Stomach smooth muscle (tissue), 2 donors: ENCODE measurements around the gene GABRG3.

Source experiments
- H3K27ac ChIP-seq: one replicate; pipeline ENCODE4 v1.7.0; 2013; ENCODE audit warnings: mild to moderate bottlenecking, low read length, inconsistent platforms
- H3K27me3 ChIP-seq, 2 donors: one replicate each; pipeline ENCODE4 v1.7.0; 2013; ENCODE audit warnings: low read length in 2 of 2; ENCODE audit not compliant: insufficient read depth in 2 of 2, control insufficient read depth in 1 of 2
- H3K36me3 ChIP-seq, 2 donors: one replicate each; pipeline ENCODE4 v1.7.0; 2013; ENCODE audit warnings: low read length in 2 of 2; ENCODE audit not compliant: control insufficient read depth in 2 of 2, insufficient read depth in 2 of 2
- H3K4me1 ChIP-seq: one replicate; pipeline ENCODE4 v1.7.0; 2013; ENCODE audit warnings: low read length; ENCODE audit not compliant: control insufficient read depth, insufficient read depth
- H3K4me3 ChIP-seq, 2 donors: one replicate each; pipeline ENCODE4 v1.7.0; 2013; ENCODE audit warnings: low read length in 2 of 2
- H3K9ac ChIP-seq, 2 donors: one replicate each; pipeline ENCODE4 v1.7.0; 2013; ENCODE audit warnings: low read length in 2 of 2, mild to moderate bottlenecking in 1 of 2
- H3K9me3 ChIP-seq, 2 donors: one replicate each; pipeline ENCODE4 v1.7.0; 2013; ENCODE audit warnings: low read length in 2 of 2; ENCODE audit not compliant: control insufficient read depth in 2 of 2
- donor health status: healthy.
- donor health status: Pancreatic carcinoma.

GABRG3 gene

GRCh38 chr15:27426805-27427204 is 455.8 kb downstream of the GABRG3 start:
- H3K36me3 ChIP-seq, result no peaks in the 10 kb centered on the region
- no peak overlapping the region for H3K27ac ChIP-seq
- no peaks in the 10 kb centered on the region for H3K4me1 ChIP-seq
- H3K9ac ChIP-seq, result no peak overlapping the region
- no peak overlapping the region for H3K4me3 ChIP-seq
- H3K9me3 ChIP-seq, result no peaks in the 10 kb centered on the region
- no peaks in the 10 kb centered on the region for H3K27me3 ChIP-seq

GRCh38 chr15:27427276-27427675 is 456.3 kb downstream of the GABRG3 start:
- Histone ChIP-seq H3K9me3 (no peaks in the 10 kb centered on the region), H3K9ac (no peak overlapping the region), H3K27ac (no peak overlapping the region)

GRCh38 chr15:27428151-27428550 is 457.2 kb downstream of the GABRG3 start:
- no peak overlapping the region for H3K4me3 ChIP-seq
- no peak overlapping the region for H3K9ac ChIP-seq
- no peak overlapping the region for H3K27ac ChIP-seq
- H3K4me1 ChIP-seq, result no peaks in the 10 kb centered on the region
- no peaks in the 10 kb centered on the region for H3K36me3 ChIP-seq
- no peaks in the 10 kb centered on the region for H3K9me3 ChIP-seq
- no peaks in the 10 kb centered on the region for H3K27me3 ChIP-seq

More at GRCh38 chr15:27427276-27427675, 456.3 kb downstream of the GABRG3 start:
- Histone ChIP-seq H3K27me3 (no peaks in the 10 kb centered on the region), H3K4me1 (no peaks in the 10 kb centered on the region), H3K4me3 (no peak overlapping the region), H3K36me3 (no peaks in the 10 kb centered on the region)

- H3K9ac ChIP-seq, result no peak overlapping the region
- H3K27ac ChIP-seq, result no peak overlapping the region
- H3K4me1 ChIP-seq, result no peaks in the 10 kb centered on the region
- no peaks in the 10 kb centered on the region for H3K27me3 ChIP-seq
- no peaks in the 10 kb centered on the region for H3K9me3 ChIP-seq
- H3K36me3 ChIP-seq, result no peaks in the 10 kb centered on the region
- H3K4me3 ChIP-seq, result no peak overlapping the region
Measured at GRCh38 chr15:27429577-27429976, 458.6 kb downstream of the GABRG3 start.

GRCh38 chr15:27433604-27434003 is 462.6 kb downstream of the GABRG3 start:
- Histone ChIP-seq H3K36me3 (no peaks in the 10 kb centered on the region), H3K27me3 (no peaks in the 10 kb centered on the region), H3K9ac (no peak overlapping the region), H3K4me1 (no peaks in the 10 kb centered on the region), H3K27ac (no peak overlapping the region), H3K4me3 (no peak overlapping the region), H3K9me3 (peaks cover 3 to 6% of the 10 kb centered on the region in 2 donors)

- no peaks in the 10 kb centered on the region for H3K36me3 ChIP-seq
- H3K9me3 ChIP-seq, result peaks cover 3 to 6% of the 10 kb centered on the region in 2 donors
- no peak overlapping the region for H3K9ac ChIP-seq
- no peak overlapping the region for H3K4me3 ChIP-seq
- no peaks in the 10 kb centered on the region for H3K4me1 ChIP-seq
- H3K27me3 ChIP-seq, result no peaks in the 10 kb centered on the region
- H3K27ac ChIP-seq, result no peak overlapping the region
Measured at GRCh38 chr15:27438403-27439375, 467.7 kb downstream of the GABRG3 start.

- H3K9ac ChIP-seq, result no peak overlapping the region
- H3K4me3 ChIP-seq, result no peak overlapping the region
- H3K36me3 ChIP-seq, result no peaks in the 10 kb centered on the region
- no peaks in the 10 kb centered on the region for H3K4me1 ChIP-seq
- H3K27ac ChIP-seq, result no peak overlapping the region
- H3K9me3 ChIP-seq, result peaks cover 3% of the 10 kb centered on the region in 2 donors
- no peaks in the 10 kb centered on the region for H3K27me3 ChIP-seq
Measured at GRCh38 chr15:27441120-27441519, 470.1 kb downstream of the GABRG3 start.

GRCh38 chr15:27448234-27448633 is 477.3 kb downstream of the GABRG3 start:
- Histone ChIP-seq H3K36me3 (no peaks in the 10 kb centered on the region), H3K4me3 (no peak overlapping the region), H3K27me3 (no peaks in the 10 kb centered on the region), H3K27ac (no peak overlapping the region), H3K9me3 (peaks cover 0 to 4% of the 10 kb centered on the region in 2 donors), H3K9ac (no peak overlapping the region), H3K4me1 (no peaks in the 10 kb centered on the region)

- Histone ChIP-seq H3K27me3 (no peaks in the 10 kb centered on the region), H3K4me3 (no peak overlapping the region), H3K27ac (no peak overlapping the region), H3K4me1 (no peaks in the 10 kb centered on the region), H3K9ac (no peak overlapping the region), H3K36me3 (no peaks in the 10 kb centered on the region), H3K9me3 (peaks cover 0 to 4% of the 10 kb centered on the region in 2 donors)
Measured at GRCh38 chr15:27448986-27449385, 478.0 kb downstream of the GABRG3 start.

GRCh38 chr15:27449941-27450340 is 479.0 kb downstream of the GABRG3 start:
- H3K4me1 ChIP-seq, result no peaks in the 10 kb centered on the region

More at GRCh38 chr15:27449941-27450340, 479.0 kb downstream of the GABRG3 start:
- peaks cover 0 to 4% of the 10 kb centered on the region in 2 donors for H3K9me3 ChIP-seq
- no peak overlapping the region for H3K9ac ChIP-seq
- no peak overlapping the region for H3K27ac ChIP-seq
- no peak overlapping the region for H3K4me3 ChIP-seq
- no peaks in the 10 kb centered on the region for H3K36me3 ChIP-seq
- no peaks in the 10 kb centered on the region for H3K27me3 ChIP-seq
